ENCODE data around the gene NEDD4L. TPM values are rescaled to one million over a fixed set of nuclear protein-coding genes. Genes with fewer than 3 reads are reported as not detected.
A peak's percentile ranks its signal among the peaks of the same experiment; 100 is the strongest.
"Not testable (repeated sequence)": the region's sequence is repeated elsewhere in the genome, so short reads cannot be mapped to it uniquely, and the experiment has no call there.

The NEDD4L gene
- total RNA-seq, 1 donor from 2014 or later, result 80.2 TPM

DNA sequence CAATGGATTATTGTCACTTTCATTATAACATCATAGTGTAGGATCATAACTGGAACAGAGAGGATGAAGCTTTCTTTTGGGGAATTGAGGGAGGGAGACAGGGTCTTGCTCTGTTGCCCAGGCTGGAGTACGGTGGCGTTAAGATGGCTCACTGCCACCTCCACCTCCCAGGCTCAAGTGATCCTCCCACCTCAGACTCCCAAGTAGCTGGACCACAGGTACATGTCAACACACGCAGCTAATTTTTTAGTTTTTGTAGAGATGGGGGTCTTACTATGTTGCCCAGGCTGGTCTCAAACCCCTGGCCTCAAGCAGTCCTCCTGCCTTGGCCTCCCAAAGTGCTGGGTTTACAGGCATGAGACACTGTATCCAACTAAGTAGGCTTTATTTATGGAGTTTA lies 221.5 kb downstream of the NEDD4L start:
- DNase-seq (ENCODE audit: low read depth), result not testable (repeated sequence)

DNA sequence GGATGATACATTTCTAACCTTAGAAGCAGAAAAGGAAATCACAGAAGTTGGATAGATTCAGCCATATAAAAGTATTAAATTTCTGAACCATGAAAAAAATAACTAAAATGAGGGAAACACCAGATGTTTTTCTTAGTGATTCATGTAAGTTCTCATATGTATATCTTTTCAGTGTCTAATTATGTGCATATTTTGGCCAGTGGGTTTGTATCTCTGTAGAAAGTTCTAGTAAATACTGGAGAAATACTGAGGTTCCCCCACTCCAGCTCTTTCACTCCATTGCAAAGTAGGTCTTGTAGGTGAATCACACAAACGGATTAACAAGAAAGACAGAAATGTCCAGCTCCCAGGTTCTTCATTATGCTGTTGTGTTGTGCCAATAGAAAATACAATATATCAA lies 222.3 kb downstream of the NEDD4L start:
- DNase-seq (ENCODE audit: low read depth), result no peak

DNA sequence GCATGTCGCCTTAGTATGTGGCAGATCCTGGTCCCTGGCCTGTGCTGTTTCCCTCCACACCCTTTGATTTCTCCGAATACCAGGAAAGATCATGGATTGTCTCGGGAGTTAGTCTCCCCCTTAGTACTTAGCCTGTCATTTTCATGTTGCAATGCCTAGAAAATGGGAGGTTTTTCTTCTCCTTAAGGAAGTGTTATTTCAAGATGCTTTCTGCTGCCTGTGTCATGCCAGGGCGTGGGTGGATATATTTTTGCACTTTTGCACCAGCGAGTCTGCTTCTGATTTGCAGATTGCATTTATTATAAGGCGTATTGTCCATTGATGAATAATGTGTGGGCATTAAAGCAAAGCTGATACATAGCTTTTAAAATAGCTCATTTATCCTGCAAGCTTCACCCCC lies 223.5 kb downstream of the NEDD4L start:
- no peak for DNase-seq (ENCODE audit: low read depth)

DNA sequence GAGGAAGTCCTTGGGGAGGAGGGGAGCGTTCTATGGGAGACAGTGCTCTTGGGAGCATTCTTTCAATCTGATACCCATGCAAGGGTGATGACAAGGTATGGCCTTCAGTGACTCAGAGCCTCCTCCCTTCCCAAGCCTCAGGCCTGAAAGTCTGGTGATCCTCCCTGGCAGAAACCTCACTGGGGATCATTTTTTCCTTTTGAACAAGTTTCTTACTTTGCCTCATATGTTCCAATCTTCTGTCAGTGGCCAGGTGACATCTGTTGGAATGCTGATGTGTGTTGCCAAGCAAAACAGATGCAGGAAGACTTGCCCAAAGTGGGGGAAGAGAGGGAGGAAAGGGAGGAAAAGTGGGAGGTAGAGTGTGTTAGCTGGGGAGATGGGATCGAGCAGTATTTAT lies 224.8 kb downstream of the NEDD4L start:
- peak; percentile 86 for DNase-seq (ENCODE audit: low read depth)

DNA sequence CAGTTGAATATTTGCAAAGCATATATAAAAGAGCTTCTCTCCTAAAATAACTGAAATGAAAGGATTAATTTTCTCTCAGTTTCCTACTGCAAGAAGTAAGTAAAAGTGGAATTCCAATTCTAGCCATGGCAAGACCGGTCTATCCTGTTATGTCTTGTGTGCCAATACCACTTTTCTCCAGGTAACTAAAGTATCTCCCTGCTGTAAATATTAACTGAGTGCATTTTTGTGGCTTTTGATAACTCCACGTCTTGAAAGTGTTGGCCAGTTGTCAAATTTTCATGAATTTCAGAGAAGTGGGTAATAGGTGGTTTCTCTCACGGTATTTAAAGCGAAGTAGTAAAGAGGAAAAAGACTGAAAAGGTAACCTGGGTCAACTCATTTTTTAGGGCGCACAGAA lies 225.9 kb downstream of the NEDD4L start:
- DNase-seq (ENCODE audit: low read depth), result peak; percentile 90

DNA sequence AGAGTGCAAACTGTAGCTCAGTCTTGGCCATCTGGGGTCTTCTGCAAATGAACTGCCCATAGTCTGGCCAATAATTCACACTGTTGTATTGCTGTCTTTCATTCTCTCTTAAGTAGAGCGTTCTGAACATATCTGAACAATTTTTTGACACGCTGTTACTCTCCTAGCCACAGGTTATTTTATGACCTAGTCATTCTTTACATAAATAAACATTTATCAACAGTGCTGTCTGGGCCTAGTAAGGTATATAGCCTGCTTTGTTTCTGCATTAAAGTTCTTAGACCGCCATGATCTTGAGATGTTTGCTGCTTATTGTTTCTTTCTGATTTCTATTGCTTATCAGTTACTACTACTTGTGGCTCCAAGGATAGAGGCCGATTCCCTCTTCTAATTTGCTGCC lies 226.4 kb downstream of the NEDD4L start:
- DNase-seq (ENCODE audit: low read depth), result no peak

DNA sequence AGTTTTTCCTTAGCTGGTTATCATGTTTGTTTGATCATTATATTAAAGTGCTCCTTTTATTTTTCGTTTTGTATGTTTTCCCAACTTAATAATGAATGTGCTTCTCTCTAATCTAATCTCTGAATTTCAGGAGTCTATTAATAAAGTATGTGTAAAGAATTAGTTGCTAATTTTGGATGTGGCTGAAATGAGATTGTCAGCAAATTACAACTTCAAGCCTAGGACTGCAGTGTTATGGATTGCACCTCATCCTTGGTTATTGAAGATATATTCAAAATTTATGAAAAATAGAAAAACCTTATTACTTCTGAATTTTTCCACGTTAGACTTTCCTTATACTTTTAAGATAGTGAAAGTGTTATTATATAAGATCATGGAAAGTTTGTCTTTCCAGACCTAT lies 227.7 kb downstream of the NEDD4L start:
- no peak for DNase-seq (ENCODE audit: low read depth)

DNA sequence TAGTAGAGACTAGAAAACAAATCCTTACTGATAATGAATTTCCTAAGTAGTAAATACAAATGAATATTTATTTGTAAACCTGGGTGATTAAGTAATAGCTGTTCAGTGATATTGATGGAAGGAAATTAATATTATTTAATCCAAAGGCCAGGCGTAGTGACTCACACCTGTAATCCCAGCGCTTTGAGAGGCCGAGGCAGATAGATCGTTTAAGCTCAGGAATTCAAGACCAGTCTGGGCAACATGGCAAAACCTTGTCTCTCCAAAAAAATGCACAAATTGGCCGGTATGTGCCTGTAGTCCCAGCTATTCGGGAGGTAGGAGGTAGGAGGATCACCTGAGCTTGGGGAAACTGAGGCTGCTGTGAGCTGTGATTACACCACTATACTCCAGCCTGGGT lies 228.2 kb downstream of the NEDD4L start:
- no peak for DNase-seq (ENCODE audit: low read depth)

DNA sequence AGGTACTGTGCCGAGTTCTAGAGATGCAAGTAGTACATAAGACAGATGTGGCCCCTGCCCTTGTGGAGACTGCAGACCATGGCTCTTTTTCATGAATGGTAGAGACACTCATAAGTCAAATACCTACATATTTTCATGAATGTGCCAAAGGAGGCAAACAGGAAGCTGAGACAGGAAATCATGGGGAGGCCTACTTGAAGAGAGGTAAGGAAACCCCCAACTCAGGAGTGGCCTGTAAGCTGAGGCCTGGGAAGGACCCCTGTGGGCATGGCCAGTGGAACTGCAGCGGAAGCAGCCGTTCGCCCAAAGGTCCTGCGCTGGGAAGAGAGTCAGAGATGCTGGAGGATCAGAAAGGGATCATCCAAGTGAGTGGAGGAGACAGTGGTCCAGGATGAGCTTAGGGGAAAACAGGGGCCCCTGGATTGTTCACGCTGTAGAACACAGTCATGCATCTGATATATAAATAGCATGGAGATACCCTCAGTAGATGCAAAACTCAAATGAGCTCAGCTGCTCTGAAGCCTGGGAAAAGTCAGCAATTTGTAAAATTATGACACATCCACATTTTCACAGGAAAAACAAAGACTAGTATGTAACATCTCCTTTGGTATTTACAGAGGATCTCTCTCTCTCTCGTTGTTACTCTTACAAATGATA lies 228.9 kb downstream of the NEDD4L start:
- DNase-seq (ENCODE audit: low read depth), result no peak

DNA sequence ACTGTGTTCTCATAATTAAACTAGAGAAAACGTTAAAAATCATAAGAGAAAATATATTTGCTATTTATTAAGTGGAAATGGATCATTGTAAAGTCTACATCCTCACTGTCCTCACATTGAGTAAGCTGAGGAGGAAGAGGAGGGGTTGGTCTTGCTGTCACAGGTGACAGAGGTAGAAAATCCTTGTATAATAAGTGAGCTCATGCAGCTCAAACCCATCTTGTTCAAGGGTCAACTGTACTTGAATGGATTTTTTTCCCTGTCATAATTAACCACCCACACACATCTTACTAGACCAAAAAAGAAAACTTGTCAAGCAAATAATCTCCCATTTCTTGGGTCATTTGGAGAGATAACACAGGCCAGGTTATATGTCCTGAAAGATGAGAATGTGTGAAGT lies 231.2 kb downstream of the NEDD4L start:
- DNase-seq (ENCODE audit: low read depth), result no peak

DNA sequence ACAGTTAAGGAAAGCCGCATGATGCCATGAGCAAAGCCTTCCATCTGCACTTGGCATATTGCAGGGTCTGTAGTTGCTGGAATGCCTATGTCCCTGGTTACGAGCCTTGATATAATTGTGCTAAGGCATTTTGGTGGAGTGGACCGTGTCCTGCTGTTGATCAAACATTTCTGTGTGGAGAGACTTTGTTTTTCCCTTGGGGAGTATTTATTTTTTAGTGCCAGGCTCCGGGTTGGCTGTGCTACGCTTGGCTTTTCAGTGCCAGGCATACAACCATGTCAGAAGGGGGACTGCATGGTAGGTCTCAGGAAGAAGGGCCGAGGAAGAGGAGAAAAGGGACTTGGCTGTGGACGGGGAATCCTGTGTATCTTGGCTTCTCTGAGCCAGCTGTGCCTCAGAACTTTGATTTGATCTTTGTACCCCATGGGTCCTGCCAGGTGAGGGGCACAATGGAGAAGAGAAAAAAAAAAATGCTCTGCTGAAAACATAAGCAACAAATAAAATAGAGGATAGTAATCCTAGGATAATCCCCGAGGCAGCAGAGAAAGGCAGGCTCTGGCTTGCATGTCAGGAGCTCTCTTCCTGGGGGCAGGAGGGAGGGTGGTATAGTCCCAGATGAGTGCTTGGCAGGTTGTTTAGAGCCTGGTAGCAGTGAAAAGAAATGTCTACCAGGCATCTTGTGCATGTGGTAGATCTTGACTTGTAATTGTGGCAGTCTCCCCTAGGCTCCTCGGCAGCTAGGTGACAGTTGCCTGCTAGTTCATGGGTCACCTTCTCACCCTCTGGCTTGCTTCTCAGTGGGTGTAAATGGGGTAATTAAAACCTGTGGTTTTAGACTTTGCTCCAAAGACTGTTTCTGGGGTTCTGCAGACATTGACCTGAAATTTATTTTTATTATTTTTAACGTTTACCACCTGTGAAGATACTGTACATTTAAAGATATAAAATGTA lies 233.0 kb downstream of the NEDD4L start:
- no peak for DNase-seq (ENCODE audit: low read depth)

DNA sequence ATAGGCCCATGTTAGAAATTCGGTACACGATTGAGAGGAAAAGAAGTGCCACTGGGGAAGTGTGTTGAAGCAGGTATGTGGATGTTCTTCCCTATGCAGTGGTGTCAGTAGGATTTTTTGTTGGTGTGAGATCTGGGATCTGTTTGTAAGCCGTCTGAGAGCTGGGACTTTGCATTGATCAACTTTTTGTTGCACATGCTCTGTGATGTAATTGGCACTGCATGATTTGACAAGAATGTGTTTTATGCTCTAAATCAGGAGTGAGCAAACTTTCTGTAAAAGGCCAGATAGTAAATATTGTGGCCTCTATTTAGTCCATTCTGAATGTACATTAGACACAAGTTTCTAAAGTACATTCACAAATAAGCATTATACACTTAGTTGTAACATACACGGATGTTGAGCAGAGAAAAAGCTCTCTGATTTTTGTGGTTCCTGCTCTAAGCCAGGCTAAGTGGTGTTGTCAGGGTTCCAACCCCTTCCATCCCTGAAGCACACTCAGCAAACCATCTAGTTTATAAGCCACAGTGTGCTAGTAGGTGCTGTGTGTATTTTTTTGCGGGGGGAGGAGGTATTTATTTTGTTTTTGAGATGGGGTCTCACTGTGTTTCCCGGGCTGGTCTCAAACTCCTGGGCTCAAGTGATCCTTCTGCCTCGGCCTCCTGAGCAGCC lies 235.6 kb downstream of the NEDD4L start:
- no peak for DNase-seq (ENCODE audit: low read depth)

DNA sequence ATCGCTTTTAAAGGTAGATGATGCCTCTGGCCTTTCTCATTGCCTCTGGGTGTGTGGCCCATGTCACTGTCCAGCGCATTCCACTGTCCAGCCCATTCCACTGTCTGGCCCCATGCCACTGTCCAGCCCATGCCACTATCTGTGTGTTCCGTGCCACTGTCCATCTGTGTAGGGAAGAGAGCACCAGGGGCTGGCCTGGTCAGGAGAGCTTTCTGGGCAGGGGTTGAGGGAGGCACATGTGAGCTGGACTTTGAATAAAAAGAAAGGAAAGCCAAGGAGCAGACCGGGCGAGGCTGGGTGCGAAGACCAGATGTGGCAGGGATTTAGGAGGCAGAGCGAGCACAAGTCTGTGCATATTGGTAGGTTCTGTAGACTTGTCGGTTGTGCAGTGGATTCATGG lies 236.2 kb downstream of the NEDD4L start:
- no peak for DNase-seq (ENCODE audit: low read depth)

DNA sequence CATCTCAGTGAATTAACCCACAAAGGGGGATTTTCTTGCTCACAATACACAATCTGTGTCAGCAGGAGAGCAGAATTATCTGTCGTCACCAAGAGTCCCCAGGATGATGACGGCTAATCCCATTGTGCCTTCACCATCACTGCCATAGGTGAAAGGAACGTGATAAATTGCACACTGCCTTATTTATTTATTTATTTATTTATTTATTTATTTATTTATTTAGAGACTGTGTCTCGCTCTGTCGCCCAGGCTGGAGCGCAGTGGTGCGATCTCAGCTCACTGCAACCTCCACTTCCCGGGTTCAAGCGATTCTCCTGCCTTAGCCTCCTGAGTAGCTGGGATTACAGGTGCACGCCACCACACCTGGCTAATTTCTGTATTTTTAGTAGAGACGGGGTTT lies 238.8 kb downstream of the NEDD4L start:
- not testable (repeated sequence) for DNase-seq (ENCODE audit: low read depth)

DNA sequence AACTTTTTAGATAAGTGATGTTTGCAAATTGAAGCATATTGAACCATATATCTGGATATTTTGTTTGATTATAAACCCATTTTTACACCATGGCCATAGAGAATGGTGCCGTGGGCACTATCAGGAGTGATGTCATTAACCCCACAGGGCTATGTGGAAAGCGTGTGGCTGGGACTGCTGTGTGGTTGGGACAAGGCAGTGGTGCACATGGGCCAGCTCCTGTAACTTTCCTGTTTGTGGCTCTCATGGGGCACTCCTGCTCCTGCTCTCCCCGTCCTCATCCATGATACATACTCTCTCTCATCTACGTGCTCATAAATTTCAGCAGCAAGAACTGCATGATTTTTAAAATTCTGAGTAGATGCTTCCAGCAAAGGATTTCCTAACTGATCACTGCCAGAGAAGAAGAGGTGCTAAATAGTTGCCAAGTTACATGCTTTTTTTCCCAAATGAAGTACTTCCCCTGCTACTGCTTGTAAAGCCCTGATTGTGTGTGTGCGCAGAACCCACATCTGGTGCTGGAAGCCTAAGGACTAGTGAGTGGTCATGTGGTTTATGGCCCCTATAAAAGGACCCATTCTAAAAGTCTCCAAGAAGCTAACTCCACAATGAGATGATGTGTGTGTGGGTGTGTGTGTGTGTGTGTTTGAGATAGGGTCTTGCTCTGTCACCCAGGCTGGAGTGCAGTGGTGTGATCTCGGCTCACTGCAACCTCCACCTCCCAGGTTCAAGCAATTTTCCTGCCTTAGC lies 240.8 kb downstream of the NEDD4L start:
- no peak for DNase-seq (ENCODE audit: low read depth)

DNA sequence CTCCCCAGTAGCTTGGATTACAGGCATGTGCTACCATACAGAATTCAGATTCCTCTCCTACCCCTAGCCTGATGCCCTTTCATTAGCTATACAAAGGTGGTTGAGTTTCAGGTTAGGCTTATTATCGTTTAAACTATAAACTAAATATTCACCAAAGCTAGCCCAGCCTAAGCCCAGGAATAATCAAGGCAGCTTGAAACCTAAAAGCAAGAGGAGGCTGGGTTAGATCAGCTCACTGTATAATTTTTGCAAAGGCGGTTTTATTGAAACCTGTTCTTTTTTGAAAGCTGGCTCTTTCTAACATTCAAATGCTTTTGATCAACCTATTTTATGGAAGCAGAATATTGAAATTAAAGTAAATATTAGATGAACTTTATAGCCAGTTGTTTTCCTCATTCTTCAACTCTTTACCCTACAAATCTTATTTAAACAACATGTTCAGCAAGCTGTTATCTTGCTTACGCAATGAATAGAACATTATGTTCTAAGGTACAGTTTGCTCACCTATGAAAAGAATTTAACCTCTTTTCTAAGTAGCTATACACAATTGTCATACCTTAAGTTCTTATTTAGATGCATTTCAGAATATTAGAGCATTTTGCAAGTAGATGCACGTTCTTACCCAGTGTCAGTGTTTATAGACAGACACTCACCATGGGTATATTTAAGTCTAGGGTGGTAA lies 241.6 kb downstream of the NEDD4L start:
- peak; percentile 44 for DNase-seq (ENCODE audit: low read depth)

DNA sequence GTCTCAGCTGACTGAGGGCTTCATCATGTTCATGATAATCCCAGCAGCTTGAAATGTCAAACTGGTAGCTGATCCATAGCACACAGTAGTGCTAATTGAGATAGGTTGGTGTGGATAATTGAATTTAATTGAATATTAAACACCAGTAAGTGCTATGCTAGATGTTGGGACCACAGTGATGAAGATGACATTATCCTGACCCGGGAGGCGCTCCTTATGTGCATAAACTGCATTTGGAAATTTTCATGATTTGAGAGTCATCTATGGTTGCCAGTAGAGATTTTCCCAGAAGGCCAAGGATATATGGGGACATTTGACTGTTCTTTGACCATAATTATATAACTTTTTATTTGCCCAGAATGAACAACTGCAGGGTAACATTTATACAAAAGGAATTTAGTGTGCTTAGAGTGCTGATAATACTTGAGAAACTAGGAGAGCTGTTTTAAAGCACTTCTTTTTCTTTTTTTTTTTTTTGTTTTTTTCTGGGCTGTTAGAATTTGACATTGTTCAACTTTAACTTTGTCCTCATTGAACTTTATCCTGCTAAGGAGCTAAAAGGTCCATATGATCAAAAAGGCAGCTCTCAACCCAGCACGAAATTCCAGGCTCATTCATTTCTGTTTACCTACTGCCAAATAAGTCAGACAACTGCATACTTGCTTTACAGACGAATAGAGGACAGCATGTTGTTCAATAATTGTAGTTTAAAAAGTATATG lies 242.8 kb downstream of the NEDD4L start:
- DNase-seq (ENCODE audit: low read depth), result no peak

DNA sequence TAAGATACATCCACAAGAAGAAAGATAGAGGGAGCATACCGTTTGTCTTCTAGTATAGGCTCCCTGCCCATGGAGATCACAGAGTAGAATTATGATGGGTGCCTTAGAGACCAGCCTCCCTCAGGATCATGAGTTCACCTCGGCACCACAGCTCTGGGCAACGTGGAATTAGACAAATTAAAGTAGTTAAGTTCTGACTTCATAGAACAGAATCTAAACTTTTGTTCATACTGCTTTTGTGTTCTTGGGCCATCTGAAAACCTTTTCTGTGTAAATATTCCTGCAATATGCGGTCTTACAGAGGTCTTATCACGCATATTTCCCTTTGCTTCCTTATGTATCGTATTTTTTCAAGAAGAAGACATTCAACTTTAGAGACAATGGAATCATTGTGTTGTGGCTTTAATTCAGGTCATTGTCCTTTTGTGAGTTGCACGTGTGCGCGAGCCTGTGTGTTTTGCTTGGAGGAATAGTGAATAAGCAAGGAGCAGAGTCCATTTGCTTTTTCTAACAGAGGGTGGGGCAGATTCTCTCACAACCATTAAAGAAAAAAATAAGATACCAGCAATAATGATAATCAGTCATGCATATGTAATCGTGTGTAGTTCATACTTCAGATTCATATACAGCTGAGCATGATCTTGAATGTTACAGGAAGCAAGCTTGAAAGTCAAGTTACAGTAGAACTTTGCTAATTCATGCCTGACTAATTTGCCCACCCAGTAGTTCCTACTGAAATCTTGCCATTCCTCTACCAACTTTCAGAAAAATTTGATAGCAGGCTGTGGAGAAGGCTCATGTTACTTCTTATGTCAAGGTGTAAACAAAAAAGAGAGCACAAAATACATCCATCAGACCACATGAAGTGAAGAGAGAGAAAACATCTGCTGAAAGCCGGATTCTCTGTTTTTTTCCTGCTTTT lies 243.6 kb downstream of the NEDD4L start:
- peak; percentile 65 for DNase-seq (ENCODE audit: low read depth)

All from renal cortical epithelial cell (primary cell).